IPS DF 4.7 (cell line): Measurements from ENCODE around the gene ZPR1.
"Not testable (repeated sequence)": the region's sequence is repeated elsewhere in the genome, so short reads cannot be mapped to it uniquely, and the experiment has no call there.

Source experiments
- DNase-seq: peaks from one replicate; pipeline ENCODE4 v3.0.0-alpha.2; 2013; ENCODE audit warnings: low spot score; ENCODE audit errors: extremely low read depth

ZPR1 gene, protein sequence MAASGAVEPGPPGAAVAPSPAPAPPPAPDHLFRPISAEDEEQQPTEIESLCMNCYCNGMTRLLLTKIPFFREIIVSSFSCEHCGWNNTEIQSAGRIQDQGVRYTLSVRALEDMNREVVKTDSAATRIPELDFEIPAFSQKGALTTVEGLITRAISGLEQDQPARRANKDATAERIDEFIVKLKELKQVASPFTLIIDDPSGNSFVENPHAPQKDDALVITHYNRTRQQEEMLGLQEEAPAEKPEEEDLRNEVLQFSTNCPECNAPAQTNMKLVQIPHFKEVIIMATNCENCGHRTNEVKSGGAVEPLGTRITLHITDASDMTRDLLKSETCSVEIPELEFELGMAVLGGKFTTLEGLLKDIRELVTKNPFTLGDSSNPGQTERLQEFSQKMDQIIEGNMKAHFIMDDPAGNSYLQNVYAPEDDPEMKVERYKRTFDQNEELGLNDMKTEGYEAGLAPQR

GRCh38 chr11:116787786-116788486 lies at the start of gene ZPR1:
TSS of gene ZPR1 (minus strand) at chr11:116788023. CDS start at chr11:116787990, 33 bp downstream.
- peak; percentile 22 for DNase-seq

DNA sequence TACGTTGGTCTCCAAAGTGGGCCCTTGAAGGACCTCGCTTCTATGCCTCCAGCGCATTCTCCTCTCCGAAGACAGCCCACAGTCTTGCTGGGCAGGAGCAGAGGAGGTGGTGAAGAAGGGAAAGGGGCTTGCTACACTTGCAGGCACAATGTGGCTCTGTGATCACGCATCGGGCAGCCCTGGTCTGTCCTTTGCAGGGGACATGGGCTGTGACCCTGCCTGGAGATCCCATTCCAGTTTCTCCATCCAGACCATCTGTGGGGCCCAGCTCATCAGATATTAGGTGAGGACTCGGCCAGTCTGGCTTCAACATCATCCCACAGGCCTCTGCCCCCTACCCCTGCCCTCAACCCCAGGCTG lies 48.8 kb upstream of the ZPR1 start:
- no peak for DNase-seq

DNA sequence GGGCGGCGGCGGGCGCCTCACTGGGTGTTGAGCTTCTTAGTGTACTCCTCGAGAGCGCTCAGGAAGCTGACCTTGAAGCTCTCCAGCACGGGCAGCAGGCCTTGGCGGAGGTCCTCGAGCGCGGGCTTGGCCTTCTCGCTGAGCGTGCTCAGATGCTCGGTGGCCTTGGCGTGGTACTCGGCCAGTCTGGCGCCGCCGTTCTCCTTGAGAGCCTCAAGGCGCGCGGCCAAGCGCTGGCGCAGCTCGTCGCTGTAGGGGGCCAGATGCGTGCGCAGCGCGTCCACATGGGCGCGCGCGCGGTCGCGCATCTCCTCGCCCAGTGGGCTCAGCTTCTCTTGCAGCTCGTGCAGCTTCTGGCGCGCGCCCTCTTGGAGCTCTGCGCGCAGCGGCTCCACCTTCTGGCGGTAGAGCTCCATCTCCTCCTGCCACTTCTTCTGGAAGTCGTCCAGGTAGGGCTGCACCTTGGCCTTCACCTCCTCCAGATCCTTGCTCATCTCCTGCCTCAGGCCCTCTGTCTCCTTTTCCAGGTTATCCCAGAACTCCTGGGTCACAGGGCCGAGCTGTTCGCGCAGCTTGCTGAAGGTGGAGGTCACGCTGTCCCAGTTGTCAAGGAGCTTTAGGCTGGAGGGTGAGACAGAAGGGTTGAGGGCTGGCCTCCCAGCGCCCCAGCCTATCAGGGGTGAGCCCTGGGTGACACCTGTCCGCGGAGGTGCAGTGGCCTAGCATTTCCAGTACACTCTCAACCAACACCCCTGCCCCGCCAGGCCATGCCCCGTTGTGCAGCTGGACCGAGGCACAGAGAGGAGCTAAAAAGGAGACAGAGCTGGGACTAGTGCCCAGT lies 48.2 kb upstream of the ZPR1 start:
- peak; percentile 66 for DNase-seq

DNA sequence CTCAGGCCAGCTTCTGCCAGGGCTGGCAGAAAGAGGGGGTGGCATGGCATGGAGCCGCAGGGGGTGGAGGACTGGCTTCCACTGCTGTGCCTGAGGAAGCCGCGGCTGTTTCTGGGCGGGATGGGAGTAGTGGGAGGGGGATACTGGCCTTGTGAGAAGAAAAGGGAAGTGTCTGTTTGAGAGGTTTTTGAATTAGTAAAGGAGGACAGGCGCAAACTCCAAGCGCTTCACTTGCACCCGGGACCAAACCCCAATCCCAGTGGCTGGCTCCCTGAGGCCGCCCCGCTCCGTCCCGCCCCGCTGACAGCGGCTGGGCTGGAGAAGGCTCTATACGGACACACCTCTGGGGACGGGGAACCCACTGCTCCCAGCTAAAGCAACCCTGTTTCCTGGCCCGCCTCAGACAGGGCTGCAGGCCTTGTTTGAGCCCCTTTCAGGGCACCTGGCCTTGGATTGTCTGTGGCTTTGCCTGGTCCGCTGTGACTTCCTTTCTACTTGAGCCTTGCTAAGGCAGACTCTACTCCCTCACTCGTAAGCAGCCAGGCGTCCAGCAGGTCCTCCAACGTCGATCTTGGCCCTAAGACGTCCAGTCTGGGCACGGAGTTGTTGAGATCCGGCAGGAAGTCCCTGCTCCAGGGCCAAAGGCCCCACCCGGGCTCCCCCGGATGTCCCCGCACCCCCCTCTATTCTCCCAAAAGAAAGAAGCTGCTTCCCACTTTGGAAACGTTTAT lies 47.4 kb upstream of the ZPR1 start:
- DNase-seq = no peak

GRCh38 chr11:116834535-116835041 lies 46.8 kb upstream of the ZPR1 start:
- not testable (repeated sequence) for DNase-seq

- no peak for DNase-seq
Observed at GRCh38 chr11:116833816-116834534, 46.2 kb upstream of the ZPR1 start.

DNA sequence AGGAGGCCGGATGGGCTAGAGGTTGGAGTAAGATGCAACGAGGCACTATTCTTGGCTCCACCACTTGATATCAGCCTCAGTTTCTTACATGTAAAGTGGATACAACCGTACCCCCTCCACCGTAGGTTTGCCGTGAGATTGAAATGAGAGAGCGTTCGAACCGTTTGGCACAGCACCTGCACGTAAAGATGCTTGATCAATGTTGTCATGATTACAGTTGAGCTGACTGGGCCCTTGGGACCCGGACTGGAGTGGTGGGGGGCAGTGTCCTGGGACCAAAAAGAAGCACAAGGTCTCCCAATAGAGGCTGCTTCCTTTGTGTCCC lies 45.6 kb upstream of the ZPR1 start:
- no peak for DNase-seq

GRCh38 chr11:116832350-116833290 lies 44.8 kb upstream of the ZPR1 start:
- DNase-seq = no peak

DNA sequence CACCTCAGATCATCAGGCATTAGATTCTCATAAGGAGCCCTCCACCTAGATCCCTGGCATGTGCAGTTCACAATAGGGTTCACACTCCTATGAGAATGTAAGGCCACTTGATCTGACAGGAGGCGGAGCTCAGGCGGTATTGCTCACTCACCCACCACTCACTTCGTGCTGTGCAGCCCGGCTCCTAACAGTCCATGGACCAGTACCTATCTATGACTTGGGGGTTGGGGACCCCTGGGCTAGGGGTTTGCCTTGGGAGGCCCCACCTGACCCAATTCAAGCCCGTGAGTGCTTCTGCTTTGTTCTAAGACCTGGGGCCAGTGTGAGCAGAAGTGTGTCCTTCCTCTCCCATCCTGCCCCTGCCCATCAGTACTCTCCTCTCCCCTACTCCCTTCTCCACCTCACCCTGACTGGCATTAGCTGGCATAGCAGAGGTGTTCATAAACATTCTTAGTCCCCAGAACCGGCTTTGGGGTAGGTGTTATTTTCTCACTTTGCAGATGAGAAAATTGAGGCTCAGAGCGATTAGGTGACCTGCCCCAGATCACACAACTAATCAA lies 44.0 kb upstream of the ZPR1 start:
- DNase-seq = no peak

- DNase-seq = no peak
Observed at GRCh38 chr11:116830184-116830912, 42.5 kb upstream of the ZPR1 start.

DNA sequence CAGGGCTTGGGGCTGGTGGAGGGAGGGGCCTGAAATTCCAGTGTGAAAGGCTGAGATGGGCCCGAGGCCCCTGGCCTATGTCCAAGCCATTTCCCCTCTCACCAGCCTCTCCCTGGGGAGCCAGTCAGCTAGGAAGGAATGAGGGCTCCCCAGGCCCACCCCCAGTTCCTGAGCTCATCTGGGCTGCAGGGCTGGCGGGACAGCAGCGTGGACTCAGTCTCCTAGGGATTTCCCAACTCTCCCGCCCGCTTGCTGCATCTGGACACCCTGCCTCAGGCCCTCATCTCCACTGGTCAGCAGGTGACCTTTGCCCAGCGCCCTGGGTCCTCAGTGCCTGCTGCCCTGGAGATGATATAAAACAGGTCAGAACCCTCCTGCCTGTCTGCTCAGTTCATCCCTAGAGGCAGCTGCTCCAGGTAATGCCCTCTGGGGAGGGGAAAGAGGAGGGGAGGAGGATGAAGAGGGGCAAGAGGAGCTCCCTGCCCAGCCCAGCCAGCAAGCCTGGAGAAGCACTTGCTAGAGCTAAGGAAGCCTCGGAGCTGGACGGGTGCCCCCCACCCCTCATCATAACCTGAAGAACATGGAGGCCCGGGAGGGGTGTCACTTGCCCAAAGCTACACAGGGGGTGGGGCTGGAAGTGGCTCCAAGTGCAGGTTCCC lies 41.8 kb upstream of the ZPR1 start, which contains the start of gene APOC3:
APOC3 (plus strand) TSS at position 383 of the 659 bp plus-strand sequence. CDS start 676 bp downstream, outside the sequence.
- no peak for DNase-seq

DNA sequence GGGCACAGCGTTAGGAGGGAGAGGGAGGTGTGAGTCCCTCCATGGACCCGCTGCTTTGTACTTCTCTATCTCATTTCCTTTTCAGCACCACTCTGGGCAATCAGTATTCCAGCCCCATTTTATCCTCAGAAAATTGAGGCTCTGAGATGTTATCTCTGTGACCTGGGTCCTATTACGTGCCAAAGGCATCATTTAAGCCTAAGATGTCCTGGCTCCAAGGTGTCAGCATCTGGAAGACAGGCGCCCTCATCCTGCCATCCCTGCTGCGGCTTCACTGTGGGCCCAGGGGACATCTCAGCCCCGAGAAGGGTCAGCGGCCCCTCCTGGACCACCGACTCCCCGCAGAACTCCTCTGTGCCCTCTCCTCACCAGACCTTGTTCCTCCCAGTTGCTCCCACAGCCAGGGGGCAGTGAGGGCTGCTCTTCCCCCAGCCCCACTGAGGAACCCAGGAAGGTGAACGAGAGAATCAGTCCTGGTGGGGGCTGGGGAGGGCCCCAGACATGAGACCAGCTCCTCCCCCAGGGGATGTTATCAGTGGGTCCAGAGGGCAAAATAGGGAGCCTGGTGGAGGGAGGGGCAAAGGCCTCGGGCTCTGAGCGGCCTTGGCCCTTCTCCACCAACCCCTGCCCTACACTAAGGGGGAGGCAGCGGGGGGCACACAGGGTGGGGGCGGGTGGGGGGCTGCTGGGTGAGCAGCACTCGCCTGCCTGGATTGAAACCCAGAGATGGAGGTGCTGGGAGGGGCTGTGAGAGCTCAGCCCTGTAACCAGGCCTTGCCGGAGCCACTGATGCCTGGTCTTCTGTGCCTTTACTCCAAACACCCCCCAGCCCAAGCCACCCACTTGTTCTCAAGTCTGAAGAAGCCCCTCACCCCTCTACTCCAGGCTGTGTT lies 41.1 kb upstream of the ZPR1 start:
- DNase-seq = no peak

DNA sequence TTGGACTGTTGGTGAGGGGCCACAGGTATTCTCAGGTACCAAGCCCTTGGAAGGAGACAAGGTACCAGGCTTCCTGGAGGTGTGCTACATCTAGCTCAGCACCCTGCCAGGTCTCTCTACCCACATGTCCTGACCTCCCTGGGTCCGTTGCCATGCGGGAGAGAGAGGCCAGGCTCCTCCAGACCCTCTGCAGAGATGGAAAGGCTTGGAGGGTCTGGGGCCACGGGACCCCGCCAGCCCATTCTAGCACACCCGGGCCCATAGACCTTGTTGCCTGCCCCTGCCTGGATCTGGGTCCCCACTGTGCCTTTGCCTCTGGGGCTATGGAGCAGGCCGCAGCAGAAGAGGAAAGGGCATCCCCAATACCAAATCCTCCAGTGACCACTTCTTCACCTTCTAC lies 39.6 kb upstream of the ZPR1 start:
- no peak for DNase-seq

- no peak for DNase-seq
Observed at GRCh38 chr11:116826751-116827431, 39.1 kb upstream of the ZPR1 start.

DNA sequence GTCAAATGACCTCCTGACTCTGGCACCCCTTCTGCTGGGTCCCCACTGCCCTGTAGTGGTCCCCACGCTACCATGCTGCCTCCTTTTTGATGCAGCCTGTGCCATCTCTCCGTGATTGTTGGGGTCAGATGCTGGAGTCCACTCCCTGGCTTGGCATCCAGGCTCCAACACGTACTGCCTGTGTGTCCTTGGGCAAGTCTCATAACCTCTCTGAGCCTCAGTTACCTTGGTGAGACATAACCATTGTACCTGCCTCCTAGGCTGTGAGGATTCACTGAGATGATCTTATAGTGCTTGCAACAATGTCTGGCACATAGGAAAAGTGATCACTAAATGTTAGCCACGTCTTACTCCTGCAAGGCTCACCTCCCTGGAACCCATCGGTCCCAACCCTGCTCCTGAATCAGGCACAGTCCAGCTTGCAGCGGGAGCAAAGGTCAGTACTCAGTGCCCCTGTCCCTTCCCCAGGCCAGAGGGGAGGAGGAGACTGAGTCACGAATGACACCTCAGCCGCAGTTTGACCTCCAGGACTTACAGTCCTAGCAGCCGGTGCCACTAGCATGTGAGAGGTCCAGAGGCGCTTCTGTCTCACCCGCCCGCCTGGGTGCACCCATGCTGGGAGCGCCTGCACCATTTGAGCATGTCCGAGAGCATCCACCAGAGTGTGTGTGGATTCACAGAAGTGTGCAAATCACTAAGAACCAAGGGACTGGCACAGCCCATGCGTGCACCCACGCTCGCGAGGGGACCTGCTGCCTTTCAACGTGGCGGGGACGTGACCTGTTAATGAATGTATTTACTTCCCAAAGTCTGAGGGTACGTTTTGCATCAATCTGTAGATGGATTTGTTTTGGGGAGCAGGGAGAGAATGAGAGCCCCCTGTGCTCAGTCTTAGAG lies 38.3 kb upstream of the ZPR1 start:
- DNase-seq = no peak
